ENCODE results near the gene RPS15.
"Not testable (repeated sequence)": the region's sequence is repeated elsewhere in the genome, so short reads cannot be mapped to it uniquely, and the experiment has no call there.

DNA sequence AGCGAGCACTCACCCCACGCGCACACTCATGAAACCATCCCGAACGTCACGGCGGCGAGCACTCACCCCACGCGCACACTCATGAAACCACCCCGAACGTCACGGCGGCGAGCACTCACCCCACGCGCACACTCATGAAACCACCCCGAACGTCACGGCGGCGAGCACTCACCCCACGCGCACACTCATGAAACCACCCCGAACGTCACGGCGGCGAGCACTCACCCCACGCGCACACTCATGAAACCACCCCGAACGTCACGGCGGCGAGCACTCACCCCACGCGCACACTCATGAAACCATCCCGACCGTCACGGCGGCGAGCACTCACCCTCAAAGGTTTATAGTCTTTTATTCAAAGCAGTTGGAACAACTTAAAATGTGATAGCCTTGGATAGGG lies 18.1 kb upstream of the RPS15 start:
- TF ChIP-seq, protein P1, sequence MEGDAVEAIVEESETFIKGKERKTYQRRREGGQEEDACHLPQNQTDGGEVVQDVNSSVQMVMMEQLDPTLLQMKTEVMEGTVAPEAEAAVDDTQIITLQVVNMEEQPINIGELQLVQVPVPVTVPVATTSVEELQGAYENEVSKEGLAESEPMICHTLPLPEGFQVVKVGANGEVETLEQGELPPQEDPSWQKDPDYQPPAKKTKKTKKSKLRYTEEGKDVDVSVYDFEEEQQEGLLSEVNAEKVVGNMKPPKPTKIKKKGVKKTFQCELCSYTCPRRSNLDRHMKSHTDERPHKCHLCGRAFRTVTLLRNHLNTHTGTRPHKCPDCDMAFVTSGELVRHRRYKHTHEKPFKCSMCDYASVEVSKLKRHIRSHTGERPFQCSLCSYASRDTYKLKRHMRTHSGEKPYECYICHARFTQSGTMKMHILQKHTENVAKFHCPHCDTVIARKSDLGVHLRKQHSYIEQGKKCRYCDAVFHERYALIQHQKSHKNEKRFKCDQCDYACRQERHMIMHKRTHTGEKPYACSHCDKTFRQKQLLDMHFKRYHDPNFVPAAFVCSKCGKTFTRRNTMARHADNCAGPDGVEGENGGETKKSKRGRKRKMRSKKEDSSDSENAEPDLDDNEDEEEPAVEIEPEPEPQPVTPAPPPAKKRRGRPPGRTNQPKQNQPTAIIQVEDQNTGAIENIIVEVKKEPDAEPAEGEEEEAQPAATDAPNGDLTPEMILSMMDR (conservative IDR thresholded peaks at IDR 0.05; ENCODE audit: low read depth, low read length): not testable (repeated sequence)
- not testable (repeated sequence) for TF ChIP-seq EZH2 (IDR thresholded peaks at IDR 0.05; ENCODE audit: borderline replicate concordance, low read depth, low read length, poor library complexity, severe bottlenecking)
